ENCODE data around the gene AK1.
"Not testable (repeated sequence)": the region's sequence is repeated elsewhere in the genome, so short reads cannot be mapped to it uniquely, and the experiment has no call there.

The AK1 gene

DNA sequence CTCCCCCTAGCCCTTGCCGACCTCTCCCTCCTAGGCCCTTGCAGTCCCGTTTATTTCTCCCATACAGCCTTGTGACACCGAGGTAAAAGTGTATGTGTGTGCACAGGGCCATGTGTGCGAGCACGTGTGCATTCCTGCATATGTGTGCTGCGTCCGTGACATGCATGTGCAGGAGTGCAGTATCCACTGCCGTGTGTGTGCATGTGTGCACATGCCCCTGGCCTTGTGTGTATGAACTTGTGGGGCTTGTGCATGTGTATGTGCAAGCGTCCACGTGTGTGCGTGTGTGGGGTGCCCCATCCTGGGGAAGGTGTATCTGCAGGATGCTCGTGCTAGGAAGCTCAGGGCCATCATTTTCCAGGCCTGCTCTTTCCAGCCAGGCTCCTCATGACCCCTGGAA lies 6.6 kb downstream of the AK1 start:
- in situ Hi-C loops (cut with MboI; ENCODE audit: low sequenced_read_pairs): no loop called here

- in situ Hi-C loops (cut with MboI; ENCODE audit: low sequenced_read_pairs): not testable (repeated sequence)
Measured at GRCh38 chr9:127870153-127870491, 7.4 kb downstream of the AK1 start.

DNA sequence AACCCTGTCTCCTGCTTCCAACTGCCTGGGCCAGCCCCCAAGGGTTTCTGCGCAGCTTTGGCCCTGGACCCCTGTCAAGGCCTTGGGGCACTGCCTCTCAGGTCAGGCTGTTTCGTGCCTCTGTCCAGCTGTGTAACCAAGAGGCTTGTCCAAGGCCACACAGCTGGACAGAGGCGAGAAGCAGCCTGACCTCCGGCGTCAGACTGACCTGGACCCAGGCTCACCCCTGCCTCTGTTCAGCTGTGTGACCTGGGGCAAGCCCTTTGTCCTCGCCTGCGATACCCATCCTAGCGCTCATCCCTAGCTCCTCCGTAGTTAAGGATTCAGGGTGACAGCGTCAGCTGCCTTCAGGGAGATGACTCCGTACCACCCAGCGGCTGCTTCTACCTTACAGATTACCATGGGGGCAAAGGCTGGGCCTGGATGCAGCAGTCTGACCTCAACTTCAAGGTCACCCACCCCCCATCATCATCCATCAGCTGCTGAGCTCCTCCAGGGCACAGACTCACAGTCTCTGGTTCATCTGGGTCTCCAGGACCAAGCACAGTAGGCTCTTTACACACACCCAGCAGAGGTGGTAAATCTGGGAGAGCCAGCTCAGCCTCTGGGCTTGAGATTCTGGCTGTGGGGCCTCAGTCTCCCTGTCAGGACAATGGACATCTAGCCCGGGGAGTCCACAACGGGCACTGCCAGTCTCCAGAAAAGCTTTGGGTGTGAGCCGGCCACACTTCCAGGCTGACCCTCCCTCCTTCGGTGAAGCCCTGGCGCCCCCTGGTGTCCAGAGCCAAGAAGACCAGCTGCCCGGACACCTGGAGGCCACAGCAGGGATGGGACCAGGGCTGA lies 7.9 kb downstream of the AK1 start:
- in situ Hi-C loops (cut with MboI; ENCODE audit: low sequenced_read_pairs): loop anchor here (10.0 kb wide), 1 partner anchor 135 kb away; the partner anchor contains the start of gene TOR2A

DNA sequence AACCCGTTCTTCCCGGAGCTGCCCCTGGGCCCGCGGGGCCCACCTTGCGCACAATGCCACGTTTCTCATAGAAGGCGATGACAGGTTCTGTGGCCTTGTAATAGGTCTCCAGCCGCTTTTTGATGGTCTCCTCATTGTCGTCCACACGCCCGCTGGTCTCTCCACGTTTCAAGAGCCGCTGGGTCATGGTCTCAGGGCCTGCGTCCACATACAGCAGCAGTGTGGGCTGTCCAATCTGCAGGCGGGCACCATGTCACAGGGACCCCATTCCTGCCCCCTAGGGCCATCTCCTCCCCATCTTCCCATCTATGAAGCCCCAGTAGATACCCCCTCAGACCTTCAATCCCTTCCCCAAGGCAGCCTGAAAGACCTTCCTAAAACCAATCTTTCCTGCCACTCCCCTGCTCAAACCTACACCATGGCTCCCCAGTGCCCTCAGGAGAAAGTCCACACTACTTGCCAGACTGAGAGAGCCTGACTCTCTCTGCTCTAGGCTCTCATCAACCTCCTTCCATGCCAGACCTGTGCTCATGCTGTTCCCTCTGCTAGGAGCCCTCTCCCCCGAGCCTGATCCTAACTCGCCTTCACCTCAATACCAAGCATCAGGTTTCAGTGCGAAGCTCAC lies 9.1 kb downstream of the AK1 start:
- in situ Hi-C loops (cut with MboI; ENCODE audit: low sequenced_read_pairs): loop anchor here (10.0 kb wide), 1 partner anchor 134 kb away; the partner anchor contains the start of gene TOR2A

- in situ Hi-C loops (cut with MboI; ENCODE audit: low sequenced_read_pairs): loop anchor here (10.0 kb wide), 1 partner anchor 133 kb away; the partner anchor contains the start of gene TOR2A
Measured at GRCh38 chr9:127867356-127868277, 9.9 kb downstream of the AK1 start.

DNA sequence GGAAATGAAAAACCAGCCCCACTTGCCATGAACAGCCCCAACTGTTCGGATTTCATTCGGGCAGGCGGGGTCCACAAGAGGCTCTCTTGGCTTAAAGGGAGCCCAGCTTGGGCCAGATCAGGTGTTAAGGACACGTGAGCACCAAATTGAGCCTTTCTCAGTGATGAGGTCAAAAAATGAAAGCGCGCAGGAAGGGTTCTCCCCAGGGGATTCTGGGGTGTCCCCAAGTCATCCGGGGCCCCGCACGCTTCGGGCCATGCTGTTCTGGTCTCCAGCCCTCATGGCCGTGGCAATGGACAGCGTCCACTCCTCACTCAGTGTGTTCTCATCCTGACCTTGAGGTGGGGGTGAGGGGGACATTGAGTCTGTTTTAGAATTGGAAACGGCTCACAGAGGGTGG lies 10.9 kb downstream of the AK1 start:
- in situ Hi-C loops (cut with MboI; ENCODE audit: low sequenced_read_pairs): loop anchor here (10.0 kb wide), 1 partner anchor 132 kb away; the partner anchor contains the start of gene TOR2A

DNA sequence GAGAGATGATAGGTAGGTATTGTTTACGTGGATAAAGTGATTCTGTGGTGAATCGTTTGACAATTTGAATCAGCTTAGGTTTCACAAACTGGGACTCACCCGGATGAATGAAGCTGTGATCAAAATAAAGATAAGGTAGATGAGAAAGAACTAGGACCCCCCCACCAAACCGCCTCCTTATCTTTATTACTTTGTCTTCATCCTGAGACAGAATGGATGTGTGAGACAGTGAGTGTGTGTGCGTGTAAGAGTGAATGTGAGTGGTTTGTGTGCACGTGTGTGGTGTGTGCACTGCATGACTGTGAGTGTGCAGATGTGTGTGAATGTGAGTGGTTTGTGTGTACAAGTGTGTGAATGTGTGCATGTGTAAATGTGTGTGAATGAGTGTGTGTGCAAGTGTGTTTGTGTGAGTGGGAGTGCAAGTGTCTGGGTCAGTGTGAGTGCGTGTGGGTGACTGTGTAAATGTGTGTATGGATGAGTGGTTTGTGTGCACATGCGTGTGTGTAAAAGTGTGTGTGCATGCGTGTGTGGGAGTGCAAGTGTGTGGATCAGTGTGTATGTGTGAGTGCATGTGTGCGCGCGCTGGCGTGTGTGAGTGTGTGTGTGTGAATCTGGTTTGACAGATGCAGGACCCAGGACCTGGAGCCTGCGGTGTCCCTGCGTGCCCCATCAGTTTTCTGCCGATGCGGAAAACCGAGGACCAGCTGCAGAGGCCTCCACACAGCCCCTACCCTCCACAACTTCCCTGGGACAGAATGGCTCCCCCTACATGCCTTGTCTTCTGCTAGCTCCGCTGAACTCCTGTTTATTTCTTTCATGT lies 11.6 kb downstream of the AK1 start:
- in situ Hi-C loops (cut with MboI; ENCODE audit: low sequenced_read_pairs): loop anchor here (10.0 kb wide), 1 partner anchor 131 kb away; the partner anchor contains the start of gene TOR2A

GRCh38 chr9:127863191-127863621 lies 14.3 kb downstream of the AK1 start:
- in situ Hi-C loops (cut with MboI; ENCODE audit: low sequenced_read_pairs): loop anchor here (10.0 kb wide), 1 partner anchor 128 kb away; the partner anchor contains the start of gene TOR2A

DNA sequence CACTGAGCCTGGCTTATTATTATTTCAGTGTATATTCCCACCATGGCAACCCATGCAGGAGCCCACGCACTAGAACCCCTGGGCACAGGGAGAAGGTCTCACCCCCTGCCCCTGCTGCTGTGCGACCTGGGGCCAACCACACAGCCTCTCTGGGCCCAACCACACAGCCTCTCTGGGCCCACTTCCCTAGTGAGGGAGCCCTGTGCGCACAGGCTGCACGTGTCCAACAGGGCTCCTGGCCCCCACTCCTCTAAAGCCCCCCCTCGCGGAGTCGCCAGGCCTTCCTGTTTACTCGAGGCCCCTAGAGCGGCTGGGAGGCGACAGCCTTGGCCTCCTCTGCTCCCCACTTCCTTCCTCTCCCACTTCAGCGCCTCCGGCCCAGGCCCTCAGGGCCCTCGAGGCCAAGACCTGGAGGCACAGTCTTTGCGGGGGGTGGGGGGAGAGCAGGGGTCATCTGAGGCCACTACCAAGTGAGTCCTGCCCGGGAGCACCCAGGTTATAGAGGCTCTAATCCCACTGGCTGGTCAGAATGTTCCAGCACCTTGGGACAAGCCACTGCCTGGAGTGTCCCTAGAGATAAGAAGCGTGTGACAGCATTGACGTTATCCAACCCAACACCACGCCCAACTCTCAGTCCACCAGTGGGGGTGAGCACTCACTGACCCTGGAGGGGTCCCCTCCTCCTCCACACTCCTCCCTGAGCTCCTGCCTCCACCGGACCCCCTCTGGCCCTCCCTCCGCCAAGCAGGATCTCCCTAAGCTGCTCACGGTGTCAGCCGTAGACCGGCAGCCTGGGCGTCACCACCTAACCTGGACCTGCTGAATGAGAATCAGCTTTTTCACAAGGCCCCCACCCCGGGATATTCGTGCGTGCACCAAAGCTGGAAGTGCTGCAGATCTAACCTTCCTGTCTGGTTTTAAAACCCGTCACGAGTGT lies 15.1 kb downstream of the AK1 start:
- in situ Hi-C loops (cut with MboI; ENCODE audit: low sequenced_read_pairs): loop anchor here (10.0 kb wide), 1 partner anchor 128 kb away; the partner anchor contains the start of gene TOR2A

DNA sequence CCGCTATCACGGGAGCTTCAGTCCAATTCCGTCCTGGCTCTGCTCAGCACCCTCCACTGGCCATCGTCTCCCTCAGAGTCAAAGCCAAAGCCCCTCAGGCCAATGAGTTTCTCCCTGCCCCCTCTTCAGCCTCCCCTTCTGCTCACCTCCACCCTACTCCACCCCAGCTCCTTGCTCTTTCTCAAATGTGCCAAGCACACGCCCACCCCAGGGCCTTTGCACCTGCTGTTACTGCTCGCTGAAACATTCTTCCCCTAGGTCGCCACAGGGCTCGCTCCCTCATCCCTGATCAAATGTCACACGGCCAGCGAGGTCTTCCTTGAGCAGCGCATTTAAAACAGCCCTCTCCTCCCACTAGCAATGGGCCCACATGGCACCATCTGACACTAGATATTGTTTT lies 16.7 kb downstream of the AK1 start:
- in situ Hi-C loops (cut with MboI; ENCODE audit: low sequenced_read_pairs): loop anchor here (10.0 kb wide), 1 partner anchor 126 kb away; the partner anchor contains the start of gene TOR2A

DNA sequence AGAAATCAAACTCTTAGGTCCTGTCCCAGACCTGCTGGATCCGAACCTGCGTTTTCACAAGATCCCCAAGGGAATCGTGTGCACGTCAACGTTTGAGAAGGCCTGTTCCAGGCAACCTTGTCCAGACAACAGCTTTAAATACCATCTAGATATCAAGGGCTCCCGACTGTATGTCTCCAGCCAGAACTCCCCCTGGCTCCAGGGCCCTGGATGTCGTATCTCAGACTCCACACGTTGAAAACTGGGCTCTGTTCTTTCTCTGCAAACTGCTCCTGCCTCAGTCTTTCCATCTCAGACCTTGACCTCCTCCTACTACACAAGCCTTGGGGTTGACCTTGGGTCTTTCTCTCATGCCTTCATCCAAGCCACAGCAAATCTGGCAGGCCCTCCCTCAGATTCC lies 17.2 kb downstream of the AK1 start:
- in situ Hi-C loops (cut with MboI; ENCODE audit: low sequenced_read_pairs): loop anchor here (10.0 kb wide), 1 partner anchor 125 kb away; the partner anchor contains the start of gene TOR2A

- in situ Hi-C loops (cut with MboI; ENCODE audit: low sequenced_read_pairs): no loop called here
Measured at GRCh38 chr9:127858041-127858512, 19.4 kb downstream of the AK1 start.

- in situ Hi-C loops (cut with MboI; ENCODE audit: low sequenced_read_pairs): no loop called here
Measured at GRCh38 chr9:127857278-127857677, 20.2 kb downstream of the AK1 start.

DNA sequence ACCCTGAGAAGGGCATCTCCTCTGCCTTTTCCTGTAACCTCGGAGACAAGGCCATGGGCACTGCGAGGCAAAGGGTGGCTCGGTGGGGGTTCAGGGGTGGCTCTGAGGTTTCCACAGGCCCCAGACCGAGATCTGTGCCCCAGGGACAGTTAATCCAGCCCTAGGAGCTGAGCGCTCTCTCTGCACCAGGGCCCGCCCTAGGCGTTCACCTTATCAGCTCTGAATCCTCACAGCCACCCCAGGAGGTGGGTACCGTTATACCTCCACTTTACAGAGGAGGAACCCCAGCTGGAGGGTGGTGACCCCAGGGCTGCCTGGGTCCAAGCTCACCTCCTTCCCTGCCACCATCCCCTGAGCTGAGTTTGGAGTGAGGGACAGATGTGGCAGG lies 20.8 kb downstream of the AK1 start:
- in situ Hi-C loops (cut with MboI; ENCODE audit: low sequenced_read_pairs): no loop called here

DNA sequence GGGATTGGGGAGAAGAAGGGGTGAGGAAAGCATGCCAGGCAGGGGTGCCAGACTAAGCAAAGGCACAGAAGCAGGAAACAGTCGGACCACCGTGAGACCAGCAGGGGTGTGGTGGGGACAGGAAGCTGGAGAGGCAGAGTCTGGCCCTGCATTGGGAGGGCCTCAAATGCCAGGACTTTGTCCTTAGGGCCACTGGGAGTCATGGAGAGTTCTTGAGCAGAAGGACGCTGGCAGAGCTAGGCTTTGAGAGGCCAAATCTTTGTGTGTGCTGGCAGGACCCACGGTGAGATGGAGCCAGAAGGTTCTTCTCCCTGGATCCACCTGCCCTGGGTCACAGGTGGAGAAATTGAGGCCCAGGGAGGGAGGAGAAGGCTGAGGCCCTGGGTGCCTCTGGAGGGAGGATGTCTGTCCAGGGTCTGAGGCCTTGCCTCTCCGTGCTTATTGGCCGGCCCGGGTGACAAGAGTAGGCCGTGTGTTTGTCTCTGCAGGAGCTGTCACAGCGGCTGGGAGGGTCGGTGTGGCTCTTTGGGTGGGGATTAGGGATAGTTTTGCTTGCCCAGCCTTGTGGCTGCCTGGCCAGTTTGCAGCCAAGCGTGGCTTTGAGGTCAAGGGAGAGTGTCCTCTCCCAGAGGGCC lies 21.3 kb downstream of the AK1 start:
- in situ Hi-C loops (cut with MboI; ENCODE audit: low sequenced_read_pairs): no loop called here

- in situ Hi-C loops (cut with MboI; ENCODE audit: low sequenced_read_pairs): no loop called here
Measured at GRCh38 chr9:127855522-127855921, 22.0 kb downstream of the AK1 start.

DNA sequence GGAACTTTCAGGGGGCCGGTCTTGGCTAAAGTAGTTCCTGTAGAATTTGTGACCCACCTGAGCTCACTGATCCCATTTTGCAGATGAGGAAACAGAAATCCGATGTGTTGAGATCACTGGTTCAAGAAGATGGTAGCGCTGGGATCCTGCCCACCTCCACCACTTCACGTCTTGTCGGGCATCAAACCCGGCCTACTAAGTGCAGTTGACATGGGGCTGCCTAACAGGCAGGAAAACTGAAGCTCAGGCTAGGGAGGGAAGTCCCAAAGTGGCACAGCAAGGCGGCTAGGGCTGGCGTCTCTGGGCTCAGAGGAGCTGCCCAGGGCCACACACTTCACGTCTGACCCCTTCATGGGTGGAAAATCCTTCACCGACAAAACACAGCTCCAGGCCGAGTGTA lies 22.5 kb downstream of the AK1 start:
- in situ Hi-C loops (cut with MboI; ENCODE audit: low sequenced_read_pairs): no loop called here

GRCh38 chr9:127854184-127854806 lies 23.2 kb downstream of the AK1 start, which contains the start of gene ENG:
Gene ENG, minus strand, starts transcription at chr9:127854658. Its CDS starts 303 bp downstream, at chr9:127854355.
- in situ Hi-C loops (cut with MboI; ENCODE audit: low sequenced_read_pairs): no loop called here

All from HL-60/S4 treated with retinoic acid at 250 ng/mL for 4 days and 3 days (cell line).